ENCODE results near the gene SHISAL1.

The SHISAL1 gene

DNA sequence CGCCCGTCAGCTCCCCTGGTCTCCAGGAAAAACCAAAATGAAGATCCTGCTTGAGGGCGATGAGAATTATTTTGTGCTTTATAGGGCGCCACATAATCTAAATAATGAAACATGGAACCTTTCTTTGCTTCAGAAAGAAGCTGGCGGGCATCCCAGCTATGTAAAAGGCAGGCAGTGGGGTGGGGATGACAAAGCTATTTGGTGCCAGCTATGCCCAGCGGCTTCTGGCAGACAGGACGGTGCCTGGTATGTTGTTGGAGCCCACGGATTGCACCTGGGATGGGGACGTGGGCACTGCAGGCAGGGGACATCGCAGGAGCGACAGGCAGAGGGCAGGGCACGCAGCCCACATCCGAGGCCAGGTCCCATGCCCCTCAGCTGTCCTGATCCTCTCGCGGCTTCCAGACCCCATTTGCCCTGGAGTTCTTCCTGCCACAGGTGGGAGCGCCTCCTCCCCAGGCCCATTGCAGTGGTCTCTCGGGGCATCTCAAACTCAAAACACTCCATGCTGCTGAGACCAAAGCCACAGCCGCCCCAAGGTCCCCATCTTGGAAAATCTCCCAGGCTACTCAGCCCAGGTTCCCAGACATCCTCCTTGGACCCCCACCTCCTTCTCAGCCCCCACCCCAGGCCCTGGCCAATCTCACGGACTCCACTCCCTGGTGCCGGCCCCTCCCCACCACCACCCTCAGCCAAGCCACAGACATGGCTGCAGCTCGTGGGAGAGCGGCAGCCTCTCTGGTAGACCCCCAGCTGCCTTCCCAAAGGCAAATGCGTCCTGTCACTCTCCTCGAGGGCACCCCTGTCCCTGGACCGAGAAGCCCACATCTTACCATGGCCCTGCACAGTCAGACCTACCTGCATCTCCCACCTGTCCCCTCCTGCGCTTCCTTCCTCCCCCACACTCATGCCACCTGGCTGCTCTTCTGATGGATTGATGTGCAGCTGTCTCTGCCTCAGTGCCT, 45.7 kb downstream of the SHISAL1 start:
- FAIRE-seq (no peak), DNase-seq (ENCODE audit: insufficient read length, low spot score) (no peak)

DNA sequence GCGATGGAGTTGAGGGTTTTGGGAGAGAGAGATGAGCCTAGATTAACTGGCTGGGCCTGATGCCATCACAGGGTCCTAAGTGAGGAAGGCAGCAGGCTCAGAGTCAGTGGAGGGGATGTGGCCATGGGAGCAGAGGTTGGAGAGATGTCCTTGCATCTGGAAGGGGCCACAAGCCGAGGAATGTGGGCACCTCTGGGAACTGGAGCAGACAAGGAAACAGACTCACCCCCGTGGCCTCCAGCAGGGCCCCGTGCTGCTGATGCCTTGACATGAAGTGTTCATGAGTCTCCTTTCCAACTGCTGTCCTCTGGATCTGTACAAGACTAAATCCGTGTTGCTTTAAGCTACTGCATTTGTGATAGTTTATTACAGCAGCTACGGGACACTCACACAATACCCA, 49.2 kb downstream of the SHISAL1 start:
- FAIRE-seq, result no peak
- no peak for DNase-seq (ENCODE audit: insufficient read length, low spot score)

DNA sequence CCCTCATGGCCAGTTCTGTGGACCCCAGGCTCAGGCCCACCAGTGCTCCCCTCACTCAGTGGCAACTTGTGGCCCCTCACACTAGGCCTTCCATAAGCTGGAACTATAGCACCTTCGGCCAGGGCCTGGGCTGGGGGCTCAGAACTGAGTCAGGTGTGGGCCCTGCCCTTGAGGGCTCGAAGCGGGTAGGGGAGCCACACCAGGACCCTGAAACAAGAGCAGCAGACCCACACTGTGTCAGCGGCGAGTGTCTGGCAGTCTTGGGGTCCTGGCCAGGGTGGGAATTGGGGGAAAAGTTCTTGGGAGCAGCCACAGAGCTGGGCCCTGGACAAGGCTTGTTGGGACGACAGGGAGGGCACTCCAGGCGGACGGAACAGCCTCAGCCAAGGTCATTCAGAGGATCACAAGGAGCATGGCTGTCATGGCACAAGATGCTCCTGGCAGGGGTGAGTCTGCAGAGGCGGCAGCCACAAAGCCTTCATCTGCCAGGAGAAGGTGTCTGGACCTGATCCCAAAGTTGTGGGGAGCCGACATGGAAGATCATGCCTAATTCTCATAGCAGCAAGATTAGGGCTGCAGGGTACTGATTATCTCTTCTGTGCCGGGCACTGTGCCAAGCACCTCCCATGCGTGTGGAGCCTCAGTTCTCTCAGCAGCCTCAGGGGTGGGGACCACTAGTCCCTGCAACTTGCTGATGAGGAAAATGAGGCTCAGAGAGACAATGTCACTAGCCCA, 50.7 kb downstream of the SHISAL1 start:
- DNase-seq (ENCODE audit: insufficient read length, low spot score) (no peak), FAIRE-seq (no peak)

DNA sequence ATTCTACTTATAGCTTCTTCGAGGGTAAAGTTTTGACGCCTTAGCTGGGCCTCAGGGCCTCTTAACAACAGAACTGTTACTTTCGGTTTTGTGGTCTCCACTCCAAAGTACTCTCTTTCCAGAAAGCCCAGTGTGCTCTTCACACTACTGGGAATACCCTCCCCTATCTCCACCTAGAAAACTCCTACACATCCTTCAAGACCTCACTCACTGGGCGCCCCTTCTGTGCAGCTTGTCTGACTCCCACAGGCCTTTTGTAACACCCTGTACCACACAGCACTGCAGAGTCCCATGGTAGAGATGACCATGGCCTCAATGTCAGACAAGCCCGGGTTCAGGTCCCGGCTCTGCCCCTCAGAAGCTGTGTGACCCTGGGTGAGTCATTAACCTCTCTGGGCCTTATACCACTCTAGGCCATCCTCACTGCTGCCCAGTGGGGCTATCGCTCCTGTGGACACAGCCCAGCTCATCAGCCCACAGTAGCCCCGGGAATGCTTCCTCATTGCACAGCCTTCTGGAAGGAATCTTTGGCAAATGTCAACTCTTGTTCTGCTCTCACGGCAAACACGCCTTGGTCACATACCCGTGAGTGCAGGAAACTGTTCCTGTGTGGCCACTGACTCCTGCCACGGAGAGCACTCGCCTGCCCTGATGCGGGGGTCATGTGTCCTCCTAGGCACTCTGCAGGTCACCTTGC, 51.4 kb downstream of the SHISAL1 start:
- no peak for FAIRE-seq

DNA sequence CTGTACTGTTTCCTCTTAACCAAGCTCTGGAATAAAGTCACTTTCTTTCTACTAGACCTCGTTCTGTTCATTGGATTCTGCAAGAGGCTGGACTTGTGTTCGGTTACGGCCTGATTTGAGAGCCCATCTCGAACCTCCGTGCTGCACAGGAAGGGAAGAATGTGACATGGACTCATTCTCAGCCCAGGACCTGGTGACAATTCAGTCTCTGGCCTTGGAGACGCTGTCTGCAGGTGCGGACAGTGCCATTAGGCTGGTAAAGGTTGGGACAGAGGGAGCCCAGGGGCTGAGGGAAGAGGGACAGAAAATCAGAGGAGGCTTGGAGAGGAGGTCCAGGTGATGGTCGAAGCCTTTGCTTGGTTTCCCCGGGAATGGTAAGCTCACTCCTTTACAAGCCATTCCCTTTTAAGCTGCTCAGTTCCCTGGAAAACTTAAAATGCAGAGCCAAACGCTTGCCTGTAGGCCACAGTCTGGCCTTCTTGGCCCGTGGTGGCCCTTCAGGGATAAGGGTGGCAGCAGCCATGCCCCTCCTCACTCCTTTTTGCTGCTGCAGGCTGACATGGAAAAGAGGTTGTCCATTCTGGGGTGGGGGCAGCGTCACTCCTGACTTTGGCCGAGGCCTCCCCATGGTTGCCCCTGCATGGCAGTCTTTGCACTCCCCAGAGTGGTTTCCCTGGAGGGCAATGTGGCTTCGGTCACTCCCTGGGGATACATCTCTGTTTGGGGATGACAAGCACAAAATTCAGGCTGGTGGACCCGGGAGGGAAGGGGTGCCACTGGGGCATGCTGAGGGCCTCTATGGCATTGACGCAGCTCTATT, 52.3 kb downstream of the SHISAL1 start:
- DNase-seq (ENCODE audit: insufficient read length, low spot score) (no peak), FAIRE-seq (no peak)

More for the DNA sequence above, 51.4 kb downstream of the SHISAL1 start:
- DNase-seq (ENCODE audit: insufficient read length, low spot score), result no peak

DNA sequence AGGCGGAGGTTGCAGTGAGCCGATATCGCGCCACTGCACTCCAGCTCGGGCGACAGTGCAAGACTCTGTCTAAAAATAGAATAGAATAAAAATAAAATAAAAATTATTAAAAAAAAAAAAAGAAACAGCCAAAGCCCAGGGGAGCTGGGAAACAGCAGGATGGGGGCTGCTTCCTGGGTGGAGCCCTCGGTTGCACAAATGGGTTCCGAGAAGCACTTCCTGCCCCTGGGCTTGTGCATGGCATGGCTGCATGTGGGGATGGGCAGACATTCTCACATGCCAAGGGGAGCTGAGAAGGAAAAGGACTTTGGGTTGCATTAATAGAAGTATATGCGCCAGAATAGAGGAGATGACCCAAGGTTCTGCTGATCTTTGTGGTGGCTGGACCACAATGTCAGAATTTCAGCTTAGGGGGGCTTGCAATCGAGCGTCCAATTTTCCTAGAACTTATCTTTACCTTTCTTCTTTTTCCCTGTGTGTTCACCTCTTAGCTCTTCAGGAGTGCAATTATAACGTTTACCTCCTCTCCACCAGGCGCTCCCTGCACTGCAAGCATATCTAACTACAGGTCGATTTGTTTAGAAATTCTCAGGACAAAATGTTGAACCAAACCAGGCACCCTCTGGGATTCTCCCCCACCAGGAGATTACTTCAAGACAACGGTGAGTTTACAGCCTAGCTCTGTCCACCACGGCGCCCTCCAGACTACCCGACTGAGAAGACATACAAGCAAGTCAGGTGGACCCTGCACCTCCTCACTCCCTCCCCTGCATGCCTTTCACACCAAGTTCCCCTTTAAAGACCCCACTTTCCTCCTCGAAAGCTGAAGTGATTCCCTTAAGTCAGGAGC, 53.2 kb downstream of the SHISAL1 start:
- DNase-seq (ENCODE audit: insufficient read length, low spot score) (no peak), FAIRE-seq (no peak)

DNA sequence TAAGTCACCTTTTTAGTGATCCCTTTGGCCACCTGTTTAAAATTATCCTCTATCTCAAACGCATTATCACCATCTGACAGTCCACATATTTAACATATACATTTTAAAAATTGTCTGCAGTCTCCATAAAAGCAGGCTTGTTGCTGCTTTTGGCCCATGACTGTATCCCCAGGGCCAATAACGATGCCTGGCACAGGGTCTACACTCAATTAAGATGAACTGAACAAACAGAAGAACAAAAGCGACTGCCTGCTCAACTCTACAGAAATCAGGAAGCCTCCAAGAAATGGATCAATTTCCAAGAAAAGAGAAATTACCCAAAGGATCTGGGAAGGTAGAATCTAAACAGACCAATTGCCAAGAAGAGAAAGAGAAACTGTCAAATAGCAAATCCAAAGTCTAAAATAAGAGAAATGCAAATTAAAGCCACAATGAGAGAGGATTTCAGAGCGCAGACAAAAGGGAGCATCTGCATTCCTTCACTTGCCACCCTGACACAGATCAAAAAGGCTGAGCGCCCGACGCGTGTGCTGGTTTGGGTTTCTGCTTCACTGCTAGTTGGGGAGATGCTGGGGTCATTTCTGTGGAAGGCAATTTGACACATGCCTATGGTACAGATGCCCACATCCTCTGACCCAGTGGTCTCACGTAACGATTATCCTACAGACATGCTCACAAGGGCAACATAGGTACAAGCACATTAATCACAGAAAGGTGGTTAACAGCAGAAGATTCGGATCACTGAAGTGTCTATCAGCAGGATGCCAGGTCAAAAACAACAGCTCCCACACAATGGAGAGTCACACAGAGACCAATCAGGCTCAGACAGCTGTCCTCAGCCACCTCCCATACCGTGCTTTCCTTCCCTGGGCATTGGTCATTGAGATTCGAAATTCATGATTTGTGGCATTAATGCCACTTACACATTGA, 55.9 kb downstream of the SHISAL1 start:
- FAIRE-seq (no peak), DNase-seq (ENCODE audit: insufficient read length, low spot score) (no peak)

DNA sequence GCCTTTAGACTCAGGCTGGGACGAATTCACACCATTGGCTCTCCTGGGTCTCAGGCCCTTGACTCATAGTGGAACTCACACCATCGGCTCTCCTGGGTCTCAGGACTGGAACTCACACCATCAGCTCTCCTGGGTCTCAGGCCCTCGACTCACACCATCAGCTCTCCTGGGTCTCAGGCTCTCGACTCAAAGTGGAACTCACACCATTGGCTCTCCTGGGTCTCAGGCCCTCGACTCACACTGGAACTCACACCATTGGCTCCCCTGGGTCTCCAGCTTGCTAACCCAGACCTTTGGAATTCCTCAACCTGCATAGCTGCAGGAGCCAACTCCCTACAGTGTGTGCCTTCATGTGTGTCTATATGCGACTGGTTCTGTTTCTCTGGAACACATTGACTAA, 56.7 kb downstream of the SHISAL1 start:
- no peak for DNase-seq (ENCODE audit: insufficient read length, low spot score)
- FAIRE-seq, result no peak

DNA sequence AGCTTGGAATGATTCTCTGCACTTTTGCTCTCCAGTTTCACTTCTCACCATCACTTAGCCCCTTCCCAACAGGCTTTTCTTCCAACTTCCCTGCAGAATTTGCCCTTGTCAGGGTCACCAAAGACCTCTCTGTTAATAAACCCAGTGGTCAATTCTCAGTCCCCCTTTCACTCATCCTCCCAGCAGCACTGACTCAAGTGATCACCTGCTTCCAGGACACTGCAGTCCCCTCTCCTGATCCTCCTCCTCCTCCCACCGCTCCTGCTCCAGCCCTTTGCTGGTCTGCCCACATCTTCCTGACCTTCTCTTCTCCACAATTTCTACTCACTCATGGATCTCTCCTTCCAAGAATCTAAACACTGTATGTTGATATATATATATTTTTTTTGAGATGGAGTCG, 57.9 kb downstream of the SHISAL1 start:
- FAIRE-seq (no peak), DNase-seq (ENCODE audit: insufficient read length, low spot score) (no peak)

DNA sequence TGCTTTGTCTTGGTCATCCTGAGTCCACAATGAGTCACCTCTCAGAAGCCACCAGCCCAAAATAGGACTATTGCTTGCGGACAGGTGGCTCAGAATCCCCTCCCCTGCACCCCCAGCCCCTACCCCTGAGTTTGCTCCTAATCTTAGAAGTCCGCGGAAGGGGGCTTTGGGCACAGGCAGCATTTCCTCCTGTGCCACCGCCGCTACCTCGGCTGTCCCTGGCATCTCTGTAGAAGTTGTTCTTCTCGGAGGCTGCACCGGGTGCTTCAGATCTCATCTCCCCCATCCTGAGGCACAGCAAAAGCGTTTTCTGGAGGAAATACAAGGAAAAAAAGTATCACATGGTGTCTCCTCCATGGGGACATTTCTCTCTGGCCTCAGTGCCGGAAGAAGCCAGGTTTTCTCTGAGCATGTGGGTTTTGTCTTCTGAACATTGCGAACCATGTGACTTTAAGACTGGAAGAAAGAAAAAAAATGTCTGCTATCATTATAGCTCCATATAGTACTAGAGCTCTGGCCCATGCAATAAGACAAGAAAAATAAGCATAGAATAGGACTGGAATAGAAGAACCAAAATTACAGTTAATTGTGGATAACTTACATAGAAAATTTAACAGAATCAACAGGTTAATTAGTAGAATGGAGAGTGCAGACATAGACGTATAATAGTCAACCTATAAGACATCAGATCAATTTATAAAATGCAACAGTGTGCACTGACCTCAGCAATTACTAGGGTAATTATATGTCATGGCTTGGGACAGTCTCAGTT, 63.2 kb downstream of the SHISAL1 start:
- FAIRE-seq, result no peak
- no peak for DNase-seq (ENCODE audit: insufficient read length, low spot score)

DNA sequence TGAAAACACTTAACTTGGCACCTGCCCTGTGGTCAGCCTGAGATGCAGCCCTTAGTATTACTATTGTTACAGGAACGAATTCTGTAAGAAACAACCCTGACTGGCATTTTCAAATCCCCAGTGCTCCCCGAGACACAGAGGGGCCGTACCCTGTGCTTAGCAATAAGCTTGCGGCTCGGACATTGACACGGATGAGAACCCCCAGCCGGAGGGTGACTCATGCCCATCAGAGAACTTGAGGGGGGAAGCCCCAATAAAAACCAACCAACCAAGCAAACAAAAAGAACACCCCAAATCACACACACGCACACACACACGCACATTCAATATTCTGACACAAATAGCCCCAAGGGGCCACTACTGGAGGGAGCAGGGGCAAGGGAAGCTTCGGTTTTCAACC, 63.8 kb downstream of the SHISAL1 start:
- DNase-seq (ENCODE audit: insufficient read length, low spot score) (no peak), FAIRE-seq (no peak)

DNA sequence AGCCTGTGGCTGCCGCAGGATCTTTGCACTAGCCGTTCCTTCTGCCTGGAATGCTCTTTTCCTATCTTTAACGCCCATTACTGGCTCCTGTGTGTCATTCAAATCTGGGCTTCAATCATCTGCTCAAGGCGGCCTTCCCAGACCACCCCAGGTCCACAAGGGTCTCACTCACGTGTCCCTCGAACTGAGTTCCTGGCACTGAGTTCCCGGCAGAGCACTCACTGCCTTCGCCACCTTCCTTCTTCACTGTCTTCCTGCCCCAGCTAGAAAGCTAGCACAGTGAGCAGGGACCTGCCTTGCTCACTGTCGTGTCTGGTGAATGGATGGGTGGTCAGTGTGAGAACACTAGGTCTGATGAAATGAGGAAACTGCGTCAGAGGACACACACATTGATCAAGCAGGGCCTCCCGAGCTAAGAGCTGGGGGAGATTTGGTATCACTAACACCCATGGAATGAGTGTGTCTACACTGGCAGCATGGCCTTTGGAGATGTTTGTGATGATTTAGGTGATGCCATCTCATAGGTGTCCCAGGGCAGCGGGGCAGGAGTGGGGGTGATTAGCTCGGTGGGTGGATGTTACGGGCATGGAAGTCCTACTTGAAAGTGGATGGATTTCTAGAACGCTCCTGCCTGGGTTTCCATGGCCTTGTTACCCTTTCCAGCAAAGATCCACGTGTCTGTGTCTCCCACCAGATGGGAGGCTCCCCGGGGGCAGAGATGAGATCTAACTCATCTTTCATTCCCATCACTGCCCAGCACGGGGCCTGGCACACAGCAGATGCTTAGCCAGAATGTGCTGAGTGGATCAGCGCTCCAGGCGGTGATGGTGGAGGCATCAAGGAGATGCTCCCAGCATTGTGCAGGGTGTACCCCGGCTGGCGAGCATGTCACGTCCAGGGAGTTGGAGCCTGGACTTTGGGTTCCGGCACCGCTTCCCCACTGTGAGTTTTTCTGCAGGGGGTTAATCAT, 64.5 kb downstream of the SHISAL1 start:
- no peak for DNase-seq (ENCODE audit: insufficient read length, low spot score)
- FAIRE-seq, result no peak

DNA sequence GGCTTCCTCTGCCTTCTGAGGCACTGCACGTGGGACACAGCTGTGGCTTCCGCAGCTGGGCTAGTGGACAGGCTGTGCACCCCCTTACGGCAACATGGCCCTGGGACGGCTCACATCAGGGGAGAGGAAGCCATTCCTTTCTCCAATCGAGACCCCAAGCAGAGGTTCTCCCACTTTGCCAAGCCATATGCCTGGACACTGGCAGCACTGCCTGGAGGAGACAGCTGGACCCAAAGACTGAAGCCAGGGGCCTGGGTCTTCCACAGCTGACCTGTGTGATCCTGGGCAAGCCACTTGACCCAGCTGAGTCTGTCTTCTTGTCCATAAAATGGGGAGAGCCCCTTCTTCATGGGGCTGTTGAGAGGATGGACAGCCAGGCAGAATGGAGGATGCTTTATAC, 65.4 kb downstream of the SHISAL1 start:
- DNase-seq (ENCODE audit: insufficient read length, low spot score) (no peak), FAIRE-seq (no peak)

DNA sequence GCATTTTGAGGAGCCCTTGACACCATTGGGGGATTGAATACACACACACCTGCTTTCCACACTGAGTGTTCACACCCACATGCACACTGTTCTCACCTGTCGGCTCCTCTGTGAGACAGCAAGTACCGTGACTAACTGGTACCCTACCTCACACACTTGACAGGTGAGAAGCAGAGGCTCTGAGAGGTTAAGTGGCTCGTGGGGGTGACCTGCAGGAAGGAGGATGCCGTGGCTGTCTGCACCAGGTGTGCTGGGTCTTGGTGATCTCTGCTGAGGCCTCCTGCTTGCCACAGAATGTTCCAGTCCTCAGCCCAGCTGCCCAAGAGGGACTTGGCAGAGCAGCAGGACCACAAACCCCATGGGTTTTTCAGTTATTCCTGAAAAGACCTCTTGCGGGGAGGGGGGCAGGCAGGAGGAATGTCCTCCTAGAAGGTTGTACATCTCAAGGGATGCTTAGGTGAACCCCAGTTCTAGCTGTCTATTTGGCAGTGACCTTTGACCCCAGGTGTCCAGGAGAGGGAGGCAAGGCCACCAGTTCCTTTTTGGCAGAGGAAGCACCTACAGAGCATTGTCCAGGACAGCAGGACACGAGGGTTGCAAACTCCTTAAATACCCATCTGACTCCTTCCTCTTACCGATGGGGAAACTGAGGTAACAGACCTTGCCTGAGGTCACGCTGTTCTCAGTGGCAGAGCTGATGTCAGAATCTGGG, 66.0 kb downstream of the SHISAL1 start:
- DNase-seq (ENCODE audit: insufficient read length, low spot score), result no peak
- no peak for FAIRE-seq

DNA sequence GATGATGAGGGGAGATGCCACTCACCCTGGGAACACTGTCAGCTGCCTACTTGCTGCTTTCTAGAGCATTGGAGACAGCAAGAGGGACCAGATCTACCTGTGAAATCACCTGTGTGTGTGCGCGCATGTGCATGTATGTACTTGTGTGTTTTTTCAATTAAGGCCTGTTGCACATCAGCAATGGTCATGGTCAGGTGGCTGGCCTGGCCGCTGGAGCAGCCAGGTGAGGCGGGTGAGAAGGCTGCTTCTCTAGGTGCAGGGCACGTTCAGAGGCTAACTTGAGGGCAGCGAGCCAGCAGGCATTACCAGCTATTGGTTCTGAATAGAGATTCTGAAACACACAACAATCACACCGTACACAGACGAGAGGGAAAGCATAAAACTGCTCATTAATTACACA, 66.9 kb downstream of the SHISAL1 start:
- FAIRE-seq, result no peak
- DNase-seq (ENCODE audit: insufficient read length, low spot score), result no peak

DNA sequence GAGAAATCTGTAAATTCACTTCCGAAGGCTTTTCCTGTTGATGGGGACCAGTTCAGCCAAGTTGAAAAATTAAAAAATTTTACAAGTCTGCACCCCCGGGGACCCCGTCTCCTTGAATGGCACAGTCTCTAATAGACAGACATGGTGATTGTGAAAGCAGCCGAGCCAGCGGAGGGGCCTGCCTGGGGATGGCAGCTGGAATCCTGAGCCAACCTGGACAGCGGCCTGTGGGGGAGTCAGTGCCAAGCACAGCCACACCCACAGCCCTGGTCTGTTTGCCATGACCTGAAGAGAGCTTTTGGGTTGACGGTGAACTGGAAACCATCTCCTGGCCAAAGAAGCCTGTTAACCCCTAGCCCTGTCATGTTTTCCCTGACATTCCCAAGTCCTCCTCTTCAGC, 67.3 kb downstream of the SHISAL1 start:
- no peak for FAIRE-seq
- no peak for DNase-seq (ENCODE audit: insufficient read length, low spot score)
